Measurements from ENCODE around the gene CLIP4.

- TF ChIP-seq POLR2AphosphoS5 (IDR thresholded peaks at IDR 0.05) (no peak), CTCF (IDR thresholded peaks at IDR 0.05 in 8 of 11, conservative IDR thresholded peaks at IDR 0.05 in 3 of 11) (no peak)
Measured at GRCh38 chr2:29235411-29235810, 120.2 kb downstream of the CLIP4 start.
